GM18505 (cell line): ENCODE measurements around the gene ROPN1B.
"Not testable (repeated sequence)": the region's sequence is repeated elsewhere in the genome, so short reads cannot be mapped to it uniquely, and the experiment has no call there.

ENCODE experiments used
- ATAC-seq: cut with Tn5 transposase; IDR thresholded peaks from one replicate; pipeline ENCODE4 v1.9.1; 2021; ENCODE audit not compliant: unreplicated experiment

The ROPN1B gene

DNA sequence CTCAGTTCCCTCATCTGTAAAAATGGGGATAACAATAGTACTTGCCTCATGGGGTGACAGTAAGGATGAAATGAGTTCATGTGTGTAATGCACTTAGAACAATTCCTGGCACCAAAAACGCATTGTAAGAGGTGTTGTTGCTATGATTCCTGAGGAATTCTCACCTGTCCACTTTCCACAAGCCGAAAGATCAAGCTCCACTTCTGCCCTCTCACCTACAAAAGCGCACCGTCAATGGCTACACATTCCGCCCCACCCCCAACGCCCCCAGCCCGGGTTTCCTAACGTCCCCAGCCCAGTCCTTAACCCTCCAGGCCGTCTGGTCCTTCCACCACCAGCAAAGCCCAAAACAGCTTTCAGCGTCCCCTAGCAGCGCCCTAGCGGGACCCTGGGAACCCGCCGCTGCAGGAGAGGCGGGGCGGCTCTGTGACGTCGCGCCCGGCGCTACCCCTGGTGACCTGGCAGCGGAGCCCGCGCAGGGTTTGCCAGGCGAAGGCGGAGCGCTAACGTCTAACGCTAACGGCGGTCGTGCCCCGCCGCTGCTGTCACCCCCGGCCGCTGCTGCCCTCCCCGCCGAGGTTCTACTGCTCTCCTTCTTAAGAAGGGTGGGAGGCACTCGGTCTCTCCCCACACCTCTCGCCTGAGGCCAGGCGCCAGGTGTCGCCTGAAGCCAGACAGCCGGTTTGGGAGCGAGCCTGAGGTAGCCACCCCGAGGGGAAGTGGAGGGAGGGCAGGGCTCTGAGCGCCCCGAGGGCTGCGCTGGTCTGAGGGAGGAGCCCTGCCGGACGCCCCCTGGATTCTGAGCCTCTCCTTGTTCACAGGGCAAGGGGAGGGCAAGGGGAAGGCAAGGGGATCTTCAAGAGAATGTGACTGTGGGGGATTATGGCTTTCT lies at the start of gene ROPN1B:
TSS of gene ROPN1B (plus strand) at position 478 of the 892 bp plus-strand sequence. CDS start 2,877 bp downstream, outside the sequence.
- not testable (repeated sequence) for ATAC-seq

DNA sequence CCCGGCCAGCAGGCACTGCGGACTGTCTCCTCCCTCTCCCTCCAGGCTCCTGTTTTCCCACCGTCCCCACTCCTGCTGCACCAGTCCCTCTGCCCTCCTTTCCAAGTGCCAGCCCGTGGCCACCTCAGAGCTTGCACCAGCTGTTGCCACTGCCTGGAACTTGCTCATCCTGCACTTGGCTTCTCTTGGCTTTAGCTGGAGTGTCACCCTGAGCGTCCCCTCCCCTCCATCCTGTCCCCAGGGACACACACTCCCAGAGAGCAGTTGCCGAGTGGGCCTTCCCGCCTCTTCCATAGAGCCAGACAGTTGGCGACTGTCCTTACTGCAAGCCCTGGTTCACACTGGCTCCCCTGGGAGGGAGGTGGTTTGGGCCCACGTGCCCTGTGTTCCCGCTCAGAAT lies 48.8 kb upstream of the ROPN1B start:
- not testable (repeated sequence) for ATAC-seq

DNA sequence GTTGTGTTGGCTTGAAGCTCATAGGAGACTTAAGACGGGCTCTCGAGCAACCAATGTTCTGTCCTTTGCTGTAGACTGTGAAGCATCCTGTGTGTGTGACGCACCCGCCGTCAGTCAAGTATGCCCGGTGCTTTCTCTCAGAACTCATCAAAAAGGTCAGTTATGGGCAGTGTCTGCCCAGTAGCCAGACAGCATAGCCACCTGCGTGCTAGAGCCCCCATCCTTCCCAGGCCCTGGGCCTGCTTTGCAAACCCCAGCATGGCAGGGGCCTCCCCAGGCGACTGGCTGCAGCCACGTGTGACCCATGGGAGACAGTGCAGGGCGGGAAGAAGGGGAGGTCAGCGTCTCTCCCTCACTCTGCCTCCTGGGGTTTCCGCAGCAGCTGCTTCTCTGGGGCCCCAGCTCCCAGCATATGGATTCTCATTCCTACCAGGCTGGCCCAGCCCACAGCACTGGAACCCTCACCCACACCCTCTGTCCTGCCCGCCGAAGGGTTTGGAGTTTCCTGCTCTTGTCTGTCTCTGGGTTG lies 48.2 kb upstream of the ROPN1B start:
- ATAC-seq = not testable (repeated sequence)

DNA sequence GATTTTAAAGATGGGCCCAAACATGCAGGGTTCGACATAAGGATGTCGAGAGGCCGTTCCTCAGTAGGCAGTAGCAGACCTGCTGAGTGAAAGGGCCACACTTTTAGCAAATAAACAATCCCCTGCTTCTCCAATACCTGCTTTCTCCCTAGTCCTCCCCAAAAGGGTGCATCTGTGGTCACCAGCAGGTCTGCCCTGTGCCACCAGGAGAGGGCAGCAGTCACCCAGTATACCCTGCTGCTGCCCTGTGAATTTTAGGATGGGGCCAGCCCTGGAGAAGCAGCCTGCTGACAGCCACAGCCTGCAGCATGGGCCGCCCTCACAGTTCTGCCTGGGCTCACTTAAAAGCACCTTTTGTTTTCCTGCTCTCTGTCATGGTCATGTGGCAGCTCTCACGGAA lies 47.3 kb upstream of the ROPN1B start:
- ATAC-seq = not testable (repeated sequence)

DNA sequence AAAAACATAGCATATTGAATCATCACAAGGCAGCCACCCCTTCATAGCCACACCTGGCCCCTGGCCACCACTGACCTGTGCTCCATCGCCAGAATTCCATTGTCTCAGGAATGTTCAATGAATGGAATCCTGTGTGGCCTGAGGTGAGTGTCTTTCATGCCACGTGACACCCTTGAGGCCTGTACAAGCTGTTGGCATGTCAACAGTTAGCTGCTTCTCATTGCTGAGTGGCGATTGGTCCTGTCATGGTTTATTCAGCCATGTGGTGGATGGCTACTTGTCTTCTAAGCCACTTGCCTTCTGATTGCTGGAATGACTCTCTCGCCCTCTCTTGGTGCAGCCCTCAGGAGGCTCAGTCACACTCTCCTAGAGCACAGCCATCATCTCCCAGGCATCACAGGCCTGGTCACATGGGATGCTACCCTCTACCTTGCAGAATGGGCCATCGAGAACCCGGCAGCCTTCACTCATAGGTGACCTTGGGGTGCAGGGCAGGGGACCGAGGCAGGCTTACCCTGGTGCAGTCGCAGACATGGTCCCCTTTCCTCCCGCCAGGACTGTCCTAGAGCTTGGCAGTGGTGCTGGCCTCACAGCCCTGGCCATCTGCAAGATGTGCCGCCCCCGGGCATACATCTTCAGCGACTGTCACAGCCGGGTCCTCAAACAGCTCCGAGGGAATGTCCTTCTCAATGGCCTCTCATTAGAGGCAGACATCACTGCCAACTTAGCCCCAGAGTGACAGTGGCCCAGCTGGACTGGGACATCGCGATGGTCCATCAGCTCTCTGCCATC lies 45.5 kb upstream of the ROPN1B start:
- not testable (repeated sequence) for ATAC-seq

DNA sequence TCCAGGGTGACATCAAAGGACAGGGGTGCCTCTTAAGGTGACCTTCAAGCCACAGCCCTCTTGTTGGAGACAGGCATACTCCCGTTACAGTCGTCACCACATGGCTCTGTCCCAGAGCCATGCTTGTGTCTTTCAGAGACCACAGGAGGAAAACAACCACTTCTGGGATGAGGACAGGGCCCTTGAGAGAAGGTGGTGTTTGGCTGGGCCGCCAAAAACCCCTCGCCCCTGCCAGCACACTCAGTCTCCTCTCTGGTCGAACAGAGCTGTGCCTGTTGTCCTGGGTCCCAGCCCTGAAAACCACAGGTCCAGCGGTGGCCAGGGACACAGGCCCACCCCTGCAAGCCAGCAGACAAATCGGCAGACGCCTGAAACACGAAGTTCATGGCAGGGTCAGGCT lies 44.7 kb upstream of the ROPN1B start:
- ATAC-seq = not testable (repeated sequence)

DNA sequence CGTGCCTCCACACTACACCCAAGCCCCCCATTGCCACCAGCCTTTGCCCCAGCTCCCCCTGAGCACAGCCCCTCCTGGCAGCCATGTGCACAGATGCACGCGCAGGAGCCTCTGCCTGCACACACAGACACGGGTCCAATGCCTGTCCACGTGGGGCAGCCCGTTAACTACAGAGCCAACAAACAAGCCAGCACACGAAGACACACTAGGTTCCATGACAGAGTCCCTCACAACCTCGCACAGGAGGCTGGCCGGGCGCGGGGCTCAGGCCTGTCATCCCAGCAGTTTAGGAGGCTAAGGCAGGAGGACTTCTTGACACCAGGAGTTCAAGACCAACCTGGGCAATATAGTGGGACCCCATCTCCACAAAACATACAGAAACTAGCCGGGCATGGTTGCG lies 43.3 kb upstream of the ROPN1B start:
- not testable (repeated sequence) for ATAC-seq

DNA sequence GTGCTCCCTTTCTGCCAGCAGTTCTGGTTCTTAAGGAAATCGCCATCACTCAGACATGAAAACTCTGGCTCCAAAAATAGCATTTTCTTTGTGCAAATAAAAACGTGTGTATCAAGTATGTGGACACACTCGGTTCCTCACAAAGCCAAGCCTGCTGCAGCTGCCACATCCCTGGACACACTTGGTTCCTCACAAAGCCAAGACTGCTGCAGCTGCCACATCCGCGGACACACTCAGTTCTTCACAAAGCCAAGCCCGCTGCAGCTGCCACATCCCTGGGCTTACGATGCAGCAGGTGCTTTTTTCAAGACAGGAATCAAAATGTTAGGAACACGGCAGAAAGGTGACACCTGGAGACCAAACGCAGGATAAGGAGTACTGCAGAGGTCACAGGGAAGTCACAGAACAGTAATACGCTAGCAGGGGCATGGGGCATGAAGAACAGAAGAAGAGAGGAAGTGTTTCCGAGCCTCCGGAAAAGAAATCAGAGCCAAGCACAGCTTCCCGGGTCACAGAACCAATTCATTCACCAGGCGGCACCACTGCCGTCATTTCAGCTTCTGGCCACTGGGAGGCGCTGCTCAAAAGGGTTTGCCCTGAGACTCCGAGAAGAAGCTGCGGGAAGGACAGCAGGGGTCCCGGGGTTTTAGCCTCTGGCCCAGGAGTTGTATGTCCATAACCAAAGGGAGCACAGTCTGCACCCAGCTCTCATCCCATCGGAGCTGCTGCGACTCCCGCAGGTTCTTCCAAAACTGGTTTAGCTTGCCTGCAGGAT lies 40.0 kb upstream of the ROPN1B start:
- ATAC-seq = not testable (repeated sequence)

DNA sequence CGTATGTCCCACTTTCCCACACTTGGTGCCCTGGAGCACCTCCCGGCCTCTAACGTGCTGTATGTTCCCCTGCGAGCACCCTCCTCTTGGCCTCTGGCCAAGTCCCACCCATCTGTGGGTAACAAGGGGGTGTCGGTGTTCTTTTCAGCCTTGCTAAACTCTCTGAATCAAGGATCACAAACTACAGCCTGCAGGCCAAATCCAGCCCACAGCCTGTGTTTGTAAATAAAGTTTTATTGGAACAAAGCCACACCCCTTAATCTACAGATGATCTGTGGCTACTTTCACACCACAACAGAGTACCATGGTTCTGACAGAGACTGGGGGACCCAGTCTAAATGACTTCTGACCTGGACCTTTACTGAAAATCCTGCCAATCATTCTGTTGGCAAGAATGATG lies 39.2 kb upstream of the ROPN1B start:
- ATAC-seq = not testable (repeated sequence)

DNA sequence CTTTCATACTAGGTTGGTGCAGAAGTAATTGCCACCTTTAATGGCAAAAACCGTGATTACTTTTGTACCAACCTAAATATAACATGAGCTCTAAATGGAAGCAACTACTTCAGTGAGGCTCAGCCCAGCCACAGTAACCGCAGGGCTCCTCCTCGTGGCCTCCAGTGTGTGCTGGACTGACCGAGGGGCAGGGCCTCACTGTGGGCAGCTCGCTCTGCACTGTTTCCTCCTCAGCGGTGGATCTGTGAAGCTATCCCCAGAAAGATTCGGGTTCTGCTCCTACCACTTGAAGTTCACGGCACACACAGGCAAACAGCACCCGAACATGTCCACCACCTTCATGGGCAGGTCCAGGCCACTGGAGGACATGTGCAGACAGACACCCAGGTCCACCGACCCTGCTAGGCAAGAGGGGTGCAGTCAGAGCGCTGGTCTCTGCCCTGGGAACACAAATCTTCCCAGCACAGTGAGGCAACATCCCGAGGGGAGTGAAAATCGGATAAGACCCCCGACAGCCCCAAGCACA lies 37.6 kb upstream of the ROPN1B start:
- ATAC-seq = not testable (repeated sequence)

DNA sequence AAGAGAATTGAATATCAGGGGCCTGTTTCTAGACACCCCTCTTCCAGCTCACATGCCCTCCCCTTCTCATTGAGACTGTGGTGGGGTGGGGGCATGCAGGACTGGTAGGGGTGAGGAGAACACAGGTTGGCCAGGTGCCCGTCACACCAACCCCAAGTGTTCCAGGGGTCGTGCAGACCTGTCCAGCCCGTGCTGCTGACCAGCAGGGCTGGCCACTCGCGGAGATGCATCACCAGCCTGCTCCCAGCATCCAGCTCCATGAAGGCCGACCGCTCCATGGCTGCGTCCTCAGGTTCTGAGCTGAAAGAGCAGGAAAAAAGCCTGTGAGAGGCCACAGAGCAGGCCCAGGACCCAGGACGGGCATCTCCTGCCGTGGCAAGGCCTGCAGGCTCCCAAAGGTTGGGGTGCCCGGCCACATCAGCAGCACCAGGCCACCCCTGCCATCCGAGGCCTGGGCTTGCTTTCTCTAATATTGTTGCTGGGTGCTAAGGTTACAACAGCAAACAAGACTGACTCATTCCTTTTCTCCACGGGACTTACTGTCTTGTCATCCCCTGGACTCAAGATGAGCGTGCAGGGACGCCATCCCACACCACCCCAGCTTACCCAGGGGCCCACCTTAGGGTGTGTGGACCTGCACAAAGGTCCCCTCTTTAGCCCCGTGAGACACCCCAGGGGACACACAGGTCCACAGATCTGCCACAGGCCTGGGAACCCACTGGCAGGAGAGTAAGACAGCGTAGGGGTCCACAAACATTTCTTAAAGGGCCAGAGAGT lies 35.4 kb upstream of the ROPN1B start:
- not testable (repeated sequence) for ATAC-seq

DNA sequence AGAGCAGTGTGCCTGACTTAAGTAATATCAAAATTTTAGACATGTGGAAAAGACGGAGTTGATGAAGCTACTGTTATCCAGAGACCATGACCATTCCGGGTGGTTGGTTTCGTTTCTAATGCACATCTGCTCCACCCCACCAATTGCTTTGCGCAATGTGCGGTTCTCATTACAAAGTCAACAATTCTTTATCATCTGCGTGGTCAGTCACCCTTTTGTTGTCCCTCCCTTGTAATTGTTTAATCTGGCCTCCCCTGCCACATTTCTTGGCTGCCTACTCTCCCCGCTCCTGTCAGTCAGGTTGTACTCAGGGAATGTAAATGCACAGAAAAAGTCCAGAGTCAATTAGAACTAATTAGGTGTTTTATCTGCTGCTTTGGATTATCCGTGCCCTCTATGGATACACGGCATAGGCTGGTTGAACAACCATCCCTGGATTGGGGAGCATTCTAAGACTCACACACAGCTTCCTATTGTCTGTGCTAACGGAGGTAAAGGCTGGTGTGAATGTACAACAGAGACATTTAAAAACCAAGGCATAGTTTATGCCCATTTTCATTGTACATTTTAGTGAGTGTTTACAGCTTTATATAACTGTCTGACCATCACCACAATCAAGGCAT lies 33.6 kb upstream of the ROPN1B start:
- not testable (repeated sequence) for ATAC-seq

DNA sequence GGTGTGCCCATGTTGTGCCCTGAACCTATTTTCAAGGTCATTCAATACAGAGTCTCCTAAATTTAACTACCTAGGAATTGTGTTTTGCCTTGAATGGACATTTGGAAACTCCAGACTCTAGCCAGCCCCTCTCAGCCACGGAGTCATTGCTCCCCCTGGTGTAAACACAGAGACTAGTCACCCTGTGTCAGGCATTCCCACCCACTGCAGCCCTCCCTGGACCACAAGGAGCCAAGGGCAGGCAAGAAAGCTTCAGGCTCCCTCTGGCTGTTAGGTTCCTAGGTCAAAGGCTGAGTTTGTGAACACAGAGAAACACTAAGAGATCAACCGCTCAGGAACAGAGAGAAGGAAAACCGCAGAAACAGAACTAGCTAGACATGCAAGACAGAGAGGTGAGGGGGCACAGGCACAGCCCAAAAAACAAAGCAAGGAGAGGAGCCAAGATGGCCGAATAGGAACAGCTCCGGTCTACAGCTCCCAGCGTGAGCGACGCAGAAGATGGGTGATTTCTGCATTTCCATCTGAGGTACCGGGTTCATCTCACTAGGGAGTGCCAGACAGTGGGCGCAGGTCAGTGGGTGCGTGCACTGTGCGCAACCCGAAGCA lies 32.7 kb upstream of the ROPN1B start:
- not testable (repeated sequence) for ATAC-seq

DNA sequence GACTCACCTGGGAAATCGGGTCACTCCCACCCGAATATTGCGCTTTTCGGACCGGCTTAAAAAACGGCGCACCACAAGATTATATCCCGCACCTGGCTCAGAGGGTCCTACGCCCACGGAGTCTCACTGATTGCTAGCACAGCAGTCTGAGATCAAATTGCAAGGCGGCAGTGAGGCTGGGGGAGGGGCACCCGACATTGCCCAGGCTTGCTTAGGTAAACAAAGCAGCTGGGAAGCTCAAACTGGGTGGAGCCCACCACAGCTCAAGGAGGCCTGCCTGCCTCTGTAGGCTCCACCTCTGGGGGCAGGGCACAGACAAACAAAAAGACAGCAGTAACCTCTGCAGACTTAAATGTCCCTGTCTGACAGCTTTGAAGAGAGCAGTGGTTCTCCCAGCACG lies 32.1 kb upstream of the ROPN1B start:
- ATAC-seq = not testable (repeated sequence)

DNA sequence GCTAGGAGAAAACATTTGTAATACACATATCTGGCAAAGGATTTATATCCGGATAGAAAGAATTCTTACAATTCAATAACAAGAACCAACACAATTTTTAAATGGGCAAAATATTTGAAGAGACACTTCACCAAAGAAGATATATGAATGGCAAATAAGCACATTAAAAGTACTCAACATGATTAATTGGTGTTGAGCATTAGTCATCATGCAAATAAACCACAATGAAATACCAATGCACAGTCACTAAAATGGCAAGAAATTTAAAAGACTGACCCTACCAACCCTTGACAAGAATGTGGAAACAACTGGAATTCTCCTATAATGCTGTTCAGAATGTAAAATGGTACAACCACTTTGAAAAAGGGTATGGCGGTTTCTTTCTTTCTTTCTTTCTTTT lies 21.2 kb upstream of the ROPN1B start:
- not testable (repeated sequence) for ATAC-seq

DNA sequence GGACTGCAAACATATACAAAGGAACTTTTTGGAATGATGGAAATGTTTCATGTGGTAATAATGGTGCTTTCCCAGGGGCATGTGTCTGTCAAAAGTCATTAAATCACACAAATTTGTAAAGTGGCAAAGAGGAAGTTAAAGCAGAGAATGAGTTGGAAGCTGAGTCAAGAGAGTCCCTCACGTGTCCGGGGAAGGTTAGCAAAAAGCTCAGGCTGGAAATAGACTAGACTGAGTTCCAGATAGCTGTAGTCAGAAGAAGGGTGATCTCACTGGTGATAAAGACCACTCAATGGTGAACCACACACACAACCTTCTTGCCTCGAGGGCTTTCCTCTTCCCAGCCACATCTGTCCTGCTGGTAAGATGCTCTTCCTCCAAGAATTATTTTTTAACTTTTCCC lies 20.1 kb upstream of the ROPN1B start:
- ATAC-seq = not testable (repeated sequence)

DNA sequence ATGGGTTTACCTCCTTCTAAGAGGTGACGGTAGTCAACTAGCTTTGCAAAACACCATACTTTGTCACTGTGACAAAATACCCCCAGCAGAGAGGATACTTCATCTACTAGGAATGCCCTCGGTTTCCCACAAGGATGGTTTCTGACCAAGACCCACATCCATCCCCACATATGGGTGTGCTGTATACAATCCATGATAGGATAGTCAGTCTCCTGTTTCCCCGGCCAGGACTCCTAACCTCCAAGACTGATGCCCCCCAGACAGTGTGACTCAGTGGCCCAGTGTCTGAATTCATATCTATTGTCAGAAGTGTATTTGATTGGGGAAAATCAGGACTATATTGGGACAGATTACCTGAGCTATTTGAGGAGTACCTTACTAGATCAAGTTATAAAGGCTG lies 17.8 kb upstream of the ROPN1B start:
- ATAC-seq = not testable (repeated sequence)

DNA sequence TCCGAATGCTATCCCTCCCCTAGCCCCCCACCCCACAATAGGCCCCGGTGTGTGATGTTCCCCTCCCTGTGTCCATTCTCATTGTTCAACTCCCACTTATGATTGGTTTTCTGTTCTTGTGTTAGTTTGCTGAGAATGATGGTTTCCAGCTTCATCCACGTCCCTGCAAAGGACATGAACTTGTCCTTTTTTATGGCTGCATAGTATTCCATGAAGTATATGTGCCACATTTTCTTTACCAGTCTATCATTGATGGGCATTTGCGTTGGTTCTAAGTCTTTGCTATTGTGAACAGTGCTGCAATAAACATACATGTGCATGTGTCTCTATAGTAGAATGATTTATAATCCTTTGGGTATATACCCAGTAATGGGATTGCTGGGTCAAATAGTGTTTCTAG lies 12.0 kb upstream of the ROPN1B start:
- not testable (repeated sequence) for ATAC-seq
